H54 (cell line): ENCODE results near the gene PDSS1.
"Not testable (repeated sequence)": the region's sequence is repeated elsewhere in the genome, so short reads cannot be mapped to it uniquely, and the experiment has no call there.

Source experiments
- DNase-seq: peaks from one replicate; pipeline ENCODE4 v3.0.0; 2011; ENCODE audit warnings: low spot score, mixed read lengths; ENCODE audit not compliant: insufficient read length
- FAIRE-seq: peaks from 3 replicates; lab custom pipeline; 2011; peaks lifted over from hg19 to GRCh38; lab: Jason Lieb, UNC
- POLR2A ChIP-seq: IDR thresholded peaks from 2 replicates; pipeline ENCODE4 v1.6.1; 2011; ENCODE audit warnings: low read depth, mild to moderate bottlenecking, low read length

The PDSS1 gene, protein sequence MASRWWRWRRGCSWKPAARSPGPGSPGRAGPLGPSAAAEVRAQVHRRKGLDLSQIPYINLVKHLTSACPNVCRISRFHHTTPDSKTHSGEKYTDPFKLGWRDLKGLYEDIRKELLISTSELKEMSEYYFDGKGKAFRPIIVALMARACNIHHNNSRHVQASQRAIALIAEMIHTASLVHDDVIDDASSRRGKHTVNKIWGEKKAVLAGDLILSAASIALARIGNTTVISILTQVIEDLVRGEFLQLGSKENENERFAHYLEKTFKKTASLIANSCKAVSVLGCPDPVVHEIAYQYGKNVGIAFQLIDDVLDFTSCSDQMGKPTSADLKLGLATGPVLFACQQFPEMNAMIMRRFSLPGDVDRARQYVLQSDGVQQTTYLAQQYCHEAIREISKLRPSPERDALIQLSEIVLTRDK

DNA sequence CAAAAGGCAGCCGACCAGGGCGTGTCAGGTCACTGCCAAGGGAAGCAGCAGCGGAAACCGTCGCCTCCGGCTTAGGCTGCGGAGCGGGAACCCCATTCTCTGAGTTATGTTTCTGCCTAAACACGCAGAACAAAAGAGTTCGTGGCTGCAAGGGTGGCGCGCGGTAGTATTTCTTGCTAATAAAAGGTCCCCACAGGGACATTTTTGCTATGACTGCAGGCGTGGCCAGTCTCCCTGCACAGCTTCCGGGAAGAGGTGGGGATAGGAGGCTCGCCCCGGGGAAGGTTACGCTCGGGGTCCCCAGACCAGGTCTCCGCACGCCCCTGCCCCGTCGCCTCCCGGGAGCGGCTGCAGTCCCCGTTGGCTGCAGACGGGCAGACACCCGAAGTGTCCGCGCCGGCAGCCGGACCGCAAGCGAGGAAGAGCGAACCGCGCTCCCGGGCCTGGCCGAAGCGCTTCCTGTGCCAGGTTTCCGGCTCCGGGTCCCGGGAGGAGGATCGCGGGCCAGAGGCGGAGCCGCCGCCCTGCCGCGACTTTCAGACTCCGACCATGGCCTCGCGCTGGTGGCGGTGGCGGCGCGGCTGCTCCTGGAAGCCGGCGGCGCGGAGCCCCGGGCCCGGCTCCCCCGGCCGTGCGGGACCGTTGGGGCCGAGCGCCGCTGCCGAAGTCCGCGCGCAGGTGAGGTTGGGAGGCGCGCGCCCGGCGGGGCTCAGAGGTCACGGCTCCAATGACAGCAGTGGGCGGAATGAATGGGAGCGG is at the start of gene PDSS1:
Gene PDSS1, plus strand, starts transcription at position 539 of the 759 bp plus-strand sequence. Its CDS starts 11 bp downstream, at position 550.
- no peak; the same call in 1 of the 2 replicates for TF ChIP-seq POLR2A
- FAIRE-seq (no peak), DNase-seq (peak; percentile 72)

DNA sequence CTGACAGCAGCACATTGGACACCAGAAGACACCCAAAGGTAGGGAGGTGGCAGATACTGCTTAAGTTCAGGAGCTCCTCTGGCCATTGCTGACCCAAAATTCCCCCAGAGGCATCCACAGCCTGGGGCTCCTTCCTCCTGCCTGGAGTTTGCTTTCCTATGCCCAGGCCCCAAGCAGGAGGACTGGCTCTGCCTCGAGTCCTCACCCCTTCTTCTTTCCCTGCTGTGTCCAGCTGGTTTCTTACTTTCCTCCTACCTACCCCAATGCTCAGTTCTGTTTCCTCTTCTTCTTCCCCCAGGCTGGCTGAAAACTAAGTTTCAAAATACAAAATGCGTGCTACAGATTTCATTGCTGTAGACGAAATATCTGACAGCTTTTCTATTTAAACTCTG is 49.3 kb upstream of the PDSS1 start:
- DNase-seq, FAIRE-seq: not testable (repeated sequence)

DNA sequence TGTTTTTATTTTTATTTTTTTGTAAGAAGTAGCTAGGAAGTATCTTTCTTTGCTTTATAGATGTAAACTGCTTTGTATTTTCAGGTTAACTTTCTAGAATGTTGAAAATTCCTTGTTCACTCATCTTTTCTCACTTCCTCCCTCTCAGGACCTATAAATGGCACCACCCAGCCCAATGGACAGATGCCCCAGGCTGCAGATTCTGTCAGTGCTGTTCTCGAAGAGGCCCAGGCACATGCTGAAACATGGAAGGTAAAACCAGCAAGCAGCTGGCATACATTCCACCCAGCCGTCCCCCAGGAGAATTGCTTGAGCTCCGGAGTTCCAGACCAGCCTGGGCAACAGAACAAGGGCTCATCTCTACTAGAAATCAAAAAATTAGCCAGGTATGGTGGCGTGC is 47.1 kb upstream of the PDSS1 start:
- no peak for FAIRE-seq
- TF ChIP-seq POLR2A: no peak

DNA sequence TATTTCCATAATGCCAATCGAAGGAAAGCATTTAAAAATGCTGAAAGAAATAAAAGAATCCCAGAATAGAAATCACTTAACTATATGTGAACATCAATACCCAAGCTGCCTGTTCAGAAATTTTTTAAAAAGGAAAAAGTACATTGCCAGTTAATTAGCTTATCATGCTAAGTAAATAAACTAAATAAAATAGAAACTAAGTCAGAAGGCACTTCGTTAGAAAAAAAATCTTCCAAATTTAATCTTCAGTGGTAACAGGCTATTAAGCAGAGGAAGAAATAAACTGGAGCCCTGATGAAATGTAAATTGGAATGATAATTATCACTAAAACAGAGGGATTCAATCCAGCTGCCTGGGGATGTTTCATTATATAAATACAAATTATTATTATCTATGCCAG is 46.0 kb upstream of the PDSS1 start:
- not testable (repeated sequence) for FAIRE-seq, DNase-seq

More for the DNA sequence above, 47.1 kb upstream of the PDSS1 start:
- DNase-seq: no peak

DNA sequence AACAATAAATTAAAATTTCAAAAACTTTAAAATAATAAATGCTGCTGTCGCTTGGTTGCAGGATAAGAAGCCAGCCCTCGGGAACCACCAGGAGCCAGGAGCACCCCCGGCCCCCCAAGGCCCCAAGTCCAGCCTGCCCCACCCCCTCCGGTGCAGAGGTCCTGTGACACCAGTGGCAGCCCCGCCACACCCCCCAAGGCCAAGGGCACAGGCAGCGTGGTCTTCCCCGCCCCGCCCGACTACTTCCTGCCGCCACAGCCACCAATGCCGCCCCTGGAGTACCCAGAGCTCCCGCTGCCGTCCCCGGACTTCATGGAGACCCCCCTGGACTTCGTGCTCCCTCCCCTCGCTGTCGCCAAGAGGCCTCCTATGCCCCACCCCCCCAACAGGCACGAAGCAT is 44.5 kb upstream of the PDSS1 start:
- DNase-seq: no peak
- TF ChIP-seq POLR2A: no peak
- FAIRE-seq: no peak

DNA sequence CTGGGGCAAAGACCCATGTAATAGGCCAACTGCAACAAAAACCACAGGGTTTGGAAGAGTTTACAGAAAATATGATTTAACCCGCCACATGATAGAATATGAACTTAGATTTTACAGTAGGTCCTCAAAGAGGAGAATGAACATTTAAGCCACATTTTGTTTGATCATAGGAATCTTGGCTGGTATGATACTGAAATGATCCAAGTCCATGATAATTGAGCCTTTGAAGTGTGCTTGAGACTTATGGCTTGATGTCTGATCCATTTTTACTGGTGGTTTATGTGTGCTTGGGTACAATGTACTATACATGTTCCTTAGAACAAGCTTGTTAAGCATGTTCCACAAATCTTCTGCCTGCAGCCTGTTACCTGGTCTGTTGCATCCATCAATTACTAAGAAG is 41.8 kb upstream of the PDSS1 start:
- DNase-seq (no peak), FAIRE-seq (no peak)
- TF ChIP-seq POLR2A: no peak

DNA sequence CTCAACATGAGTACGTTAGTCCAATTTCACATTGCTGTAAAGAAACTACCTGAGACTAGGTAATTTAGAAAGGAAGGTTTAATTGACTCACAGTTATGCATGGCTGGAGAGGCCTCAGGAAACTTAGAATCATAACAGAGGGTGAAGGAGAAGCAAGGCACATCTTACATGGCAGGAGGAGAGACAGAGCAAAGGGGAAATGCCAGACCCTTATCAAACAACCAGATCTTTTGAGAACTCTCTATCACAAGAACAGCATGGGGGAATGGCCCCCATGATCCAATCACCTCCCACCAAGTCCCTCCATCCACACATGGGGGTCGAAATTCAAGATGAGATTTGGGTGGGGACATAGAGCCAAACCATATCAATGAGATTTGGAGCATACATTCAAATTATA is 34.6 kb upstream of the PDSS1 start:
- FAIRE-seq (no peak), DNase-seq (no peak)
- no peak for TF ChIP-seq POLR2A

DNA sequence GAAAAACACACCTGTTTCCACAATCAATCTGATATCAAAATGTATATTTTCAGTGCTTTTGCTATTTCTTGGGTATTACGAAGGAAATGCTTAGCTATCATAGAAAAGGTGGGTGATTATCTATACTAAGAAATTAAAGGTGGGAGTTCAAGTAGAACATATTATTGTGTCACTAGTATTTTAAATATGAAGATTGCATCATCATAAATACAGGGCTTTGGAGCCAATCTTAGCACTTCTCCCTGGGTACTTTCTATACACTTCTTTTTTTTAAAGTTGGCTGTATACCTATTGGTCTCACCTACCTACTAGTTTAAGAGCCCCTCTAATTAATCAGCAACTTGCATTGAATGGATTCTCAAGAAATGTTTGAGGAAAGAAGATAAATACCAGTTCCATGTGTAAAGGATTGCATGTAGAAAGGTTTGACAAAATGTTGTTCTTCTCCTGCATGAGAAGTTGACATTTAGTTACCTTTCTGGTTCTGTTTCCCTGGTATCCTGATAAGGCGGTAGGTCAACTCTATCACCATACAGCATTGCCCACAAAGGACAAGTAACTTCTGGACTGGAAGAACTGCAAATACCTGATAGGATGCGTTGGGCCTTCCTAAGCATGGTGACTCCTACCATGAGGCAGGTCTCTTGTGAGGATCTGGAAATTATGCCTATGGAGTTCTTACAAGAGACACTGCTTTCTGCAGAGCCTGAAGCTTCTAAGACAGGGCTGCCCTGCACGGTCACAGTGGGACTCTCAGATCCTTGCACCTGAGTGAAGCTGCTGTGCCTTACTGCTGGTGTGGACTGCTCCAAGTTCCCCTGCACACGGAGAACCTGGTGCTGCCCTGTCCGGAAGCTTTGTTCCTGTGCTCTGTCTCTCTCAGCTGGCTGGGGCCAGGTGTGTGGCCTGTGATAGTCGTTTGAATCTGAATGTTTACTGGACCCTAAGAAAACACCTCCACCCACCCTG is 32.1 kb upstream of the PDSS1 start:
- no peak for TF ChIP-seq POLR2A
- DNase-seq (no peak), FAIRE-seq (no peak)

DNA sequence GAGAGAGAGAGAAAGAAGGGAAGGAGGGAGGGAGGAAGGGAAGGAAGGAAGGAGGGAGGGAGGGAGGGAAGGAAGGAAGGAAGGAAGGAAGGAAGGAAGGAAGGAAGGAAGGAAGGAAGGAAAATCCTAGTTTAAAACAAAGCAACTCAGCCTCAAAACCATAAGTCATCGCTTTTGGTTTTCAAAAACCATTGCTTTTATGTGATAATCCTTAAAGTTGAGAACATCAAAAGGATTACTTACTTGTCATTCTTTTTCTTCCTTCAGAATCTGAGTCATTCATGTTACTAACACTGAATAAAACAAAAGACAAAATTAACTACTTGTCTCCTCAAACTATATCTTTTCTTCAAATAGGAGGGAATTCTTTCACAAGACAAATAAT is 21.6 kb upstream of the PDSS1 start:
- FAIRE-seq: no peak
- no peak for DNase-seq
- TF ChIP-seq POLR2A: no peak

DNA sequence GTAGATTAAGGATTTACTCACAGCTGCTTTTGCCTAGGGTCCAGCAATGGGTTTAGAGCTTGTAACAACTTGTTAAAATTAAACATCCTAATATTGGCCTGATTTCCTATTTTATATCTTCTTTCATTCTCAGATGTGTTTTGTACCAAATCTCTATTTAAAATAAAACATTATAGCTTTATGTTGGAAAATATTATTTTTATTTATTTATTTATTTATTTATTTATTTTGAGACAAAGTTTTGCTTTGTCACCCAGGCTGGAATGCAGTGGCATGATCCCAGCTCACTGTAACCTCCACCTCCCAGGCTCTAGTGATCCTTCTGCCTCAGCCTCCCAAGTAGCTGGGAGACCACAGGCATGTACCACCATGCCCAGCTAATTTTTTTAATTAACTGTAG is 17.9 kb upstream of the PDSS1 start:
- TF ChIP-seq POLR2A: no peak
- DNase-seq: no peak
- FAIRE-seq: no peak

DNA sequence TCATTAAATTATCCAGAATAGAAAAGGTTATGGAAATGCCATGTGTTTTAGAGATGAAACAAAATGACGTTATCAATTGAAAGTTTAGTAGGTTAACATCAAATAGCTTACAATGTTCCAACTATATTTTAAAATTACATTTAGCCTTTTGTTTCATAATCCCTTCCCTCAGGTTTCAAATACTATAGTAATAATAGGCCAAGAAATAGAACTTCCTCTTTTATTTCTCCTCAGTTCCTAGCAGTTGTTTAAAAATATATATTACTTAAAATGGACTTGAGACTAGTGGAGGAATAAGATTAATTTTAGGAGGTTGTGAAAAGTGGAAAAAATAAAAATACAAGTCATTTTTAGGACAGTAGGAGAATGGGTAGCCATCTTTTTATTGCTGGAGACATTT is 16.4 kb upstream of the PDSS1 start:
- DNase-seq (no peak), FAIRE-seq (no peak)
- no peak for TF ChIP-seq POLR2A

DNA sequence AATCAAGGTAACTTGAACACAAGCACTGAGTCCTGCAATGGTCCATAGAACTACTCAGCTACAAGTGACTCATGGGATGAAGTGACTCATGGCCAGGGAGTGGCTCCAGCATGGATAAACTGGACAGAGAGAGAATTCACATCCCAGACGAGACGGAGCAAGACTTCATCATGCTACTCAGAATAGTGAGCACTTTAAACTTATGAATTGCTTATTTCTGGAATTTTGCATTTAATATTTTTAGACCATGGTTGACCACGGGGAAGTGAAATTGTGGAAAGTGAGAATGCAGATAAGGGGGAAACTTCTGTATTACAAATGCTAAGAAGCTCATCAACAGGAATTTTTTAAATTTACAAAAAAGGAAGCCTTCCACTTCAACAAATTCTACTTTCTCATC is 15.5 kb upstream of the PDSS1 start:
- DNase-seq: not testable (repeated sequence)
- FAIRE-seq: peak; percentile 100

DNA sequence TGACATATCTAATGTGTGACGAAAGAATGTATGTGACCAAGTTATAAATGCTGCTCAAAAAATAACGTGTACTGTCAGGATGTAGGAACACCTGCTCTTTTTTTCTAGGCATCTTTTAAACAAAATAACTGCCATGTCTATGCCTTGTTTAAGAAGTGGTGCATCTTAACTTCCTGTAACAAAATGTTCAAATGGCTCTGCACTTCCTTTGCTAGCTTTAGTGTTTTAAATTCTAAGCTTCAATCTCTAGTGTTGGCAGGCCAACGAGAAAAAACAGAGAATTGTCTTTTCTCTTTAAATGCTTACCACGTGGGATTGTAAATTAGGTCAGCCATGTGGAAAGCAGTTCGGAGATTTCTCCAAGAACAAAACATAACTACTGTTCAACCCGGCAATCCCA is 14.6 kb upstream of the PDSS1 start:
- FAIRE-seq (no peak), DNase-seq (no peak)
- no peak for TF ChIP-seq POLR2A

DNA sequence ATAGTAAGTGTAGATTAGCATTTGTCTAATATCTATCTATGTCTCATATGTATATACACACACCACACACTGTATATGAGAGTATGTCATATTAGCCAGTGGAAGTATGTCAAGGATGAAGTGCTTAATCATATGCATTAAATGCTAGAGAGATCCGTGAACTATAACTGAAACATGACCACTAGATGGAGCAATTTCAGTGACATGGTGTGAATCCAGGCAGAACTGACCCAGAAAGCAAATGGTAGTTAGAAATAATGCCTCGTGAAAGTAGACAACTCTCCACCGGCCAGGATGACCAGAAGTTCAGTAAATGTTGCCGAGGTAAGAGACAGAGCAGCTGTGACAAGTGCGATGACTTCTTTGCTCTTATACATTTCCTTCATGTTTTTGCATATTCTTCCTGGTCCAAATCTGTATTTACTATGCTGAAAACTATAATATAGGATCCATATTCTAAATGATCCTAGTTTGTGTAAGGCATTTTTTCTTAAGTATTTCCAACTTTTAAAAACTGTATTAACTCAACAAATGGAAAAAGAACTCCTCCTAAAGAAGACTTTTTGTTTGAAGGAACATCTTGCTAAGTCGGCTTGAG is 12.7 kb upstream of the PDSS1 start:
- DNase-seq: not testable (repeated sequence)

More for the DNA sequence above, 12.7 kb upstream of the PDSS1 start:
- peak; percentile 99 for FAIRE-seq
